ENCODE data around the gene MSRB3. TPM values are rescaled to one million over a fixed set of nuclear protein-coding genes. Genes with fewer than 3 reads are reported as not detected.

MSRB3 gene
- total and polyA plus RNA-seq, 2 experiments from 2014 or later: 16.9 to 19.2 TPM

DNA sequence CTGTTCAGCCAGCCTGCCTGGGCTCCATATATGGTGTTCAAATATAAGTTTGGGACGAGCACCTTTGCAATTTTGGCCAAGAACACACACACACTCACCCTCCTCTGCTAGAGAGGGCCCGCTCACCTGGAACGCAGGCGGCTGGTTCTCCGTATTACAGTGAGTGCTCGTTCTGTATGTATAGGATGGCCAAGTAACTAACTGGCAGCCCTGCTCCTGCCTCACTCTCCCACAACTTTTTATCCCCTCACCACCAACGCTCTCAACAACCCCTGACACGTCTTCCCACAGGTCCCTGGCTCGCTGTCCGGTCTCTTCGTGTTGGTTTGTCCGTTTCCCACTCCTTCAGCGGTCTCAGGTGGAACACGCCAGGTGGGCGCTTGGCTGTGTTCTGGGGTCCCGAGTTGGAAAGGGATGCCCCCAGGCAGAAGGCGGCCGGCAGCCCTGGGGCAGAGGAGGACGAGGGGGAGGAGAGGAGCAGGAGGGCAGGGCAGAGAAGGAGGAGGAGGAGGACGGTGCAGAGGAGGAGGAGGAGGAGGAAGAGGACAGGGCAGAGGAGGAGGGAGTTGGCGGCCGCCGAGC is 398 bp upstream of the MSRB3 start:
- peak; percentile 7 for DNase-seq (ENCODE audit: low spot score)
- peaks cover 19% of the 10 kb centered on the region for H3K27me3 ChIP-seq

DNA sequence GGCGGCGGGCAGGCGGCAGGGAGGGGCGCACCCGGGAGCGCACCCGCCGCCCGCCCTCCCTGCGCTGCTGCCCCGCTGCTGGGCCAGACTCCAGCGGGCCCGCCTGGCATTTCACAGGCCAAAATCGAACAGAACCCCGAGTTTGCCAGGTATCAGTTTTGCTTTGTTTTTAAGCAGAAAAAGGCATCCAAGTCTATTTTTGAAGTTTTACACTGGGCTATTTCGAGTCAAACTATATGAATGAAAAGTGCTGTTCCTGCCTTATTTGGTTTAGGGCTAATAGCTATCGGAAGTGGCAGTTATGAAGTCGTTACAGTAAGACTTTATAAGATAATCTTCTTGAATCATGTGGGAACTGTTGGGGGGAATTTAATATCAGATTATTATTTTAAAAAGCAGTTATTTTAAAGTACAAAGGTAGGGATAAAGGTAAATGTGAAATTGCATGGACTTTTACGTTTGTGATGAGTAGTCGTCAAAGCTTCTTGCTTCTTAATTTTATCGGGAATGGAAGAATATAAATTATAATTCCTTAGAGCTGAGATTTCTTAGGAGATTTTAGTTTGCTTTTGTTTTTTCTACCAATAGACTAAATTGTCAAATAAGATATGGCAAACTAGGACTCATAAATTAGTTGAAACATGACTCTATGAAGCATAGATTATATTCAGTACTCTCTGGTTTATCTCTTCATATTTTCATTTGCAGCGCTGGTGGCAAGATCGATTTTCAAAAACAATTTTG is 1.1 kb downstream of the MSRB3 start:
- peaks cover 19% of the 10 kb centered on the region for H3K27me3 ChIP-seq
- H3K36me3 ChIP-seq (replicated peaks; ENCODE audit: insufficient read depth, low read depth): no peaks in the 10 kb centered on the region
- H3K4me2 ChIP-seq: peak overlapping the region; percentile 97
- H3K4me1 ChIP-seq (ENCODE audit: insufficient read depth): no peaks in the 10 kb centered on the region
- peak overlapping the region; percentile 83 for H3K27ac ChIP-seq
- H3K4me3 ChIP-seq: peak overlapping the region; percentile 62
- H2AFZ ChIP-seq: peak overlapping the region; percentile 93
- H3K9me2 ChIP-seq (replicated peaks; ENCODE audit: insufficient read depth): no peaks in the 10 kb centered on the region
- H3K79me2 ChIP-seq: peaks cover 18% of the 10 kb centered on the region
- TF ChIP-seq, protein P1, sequence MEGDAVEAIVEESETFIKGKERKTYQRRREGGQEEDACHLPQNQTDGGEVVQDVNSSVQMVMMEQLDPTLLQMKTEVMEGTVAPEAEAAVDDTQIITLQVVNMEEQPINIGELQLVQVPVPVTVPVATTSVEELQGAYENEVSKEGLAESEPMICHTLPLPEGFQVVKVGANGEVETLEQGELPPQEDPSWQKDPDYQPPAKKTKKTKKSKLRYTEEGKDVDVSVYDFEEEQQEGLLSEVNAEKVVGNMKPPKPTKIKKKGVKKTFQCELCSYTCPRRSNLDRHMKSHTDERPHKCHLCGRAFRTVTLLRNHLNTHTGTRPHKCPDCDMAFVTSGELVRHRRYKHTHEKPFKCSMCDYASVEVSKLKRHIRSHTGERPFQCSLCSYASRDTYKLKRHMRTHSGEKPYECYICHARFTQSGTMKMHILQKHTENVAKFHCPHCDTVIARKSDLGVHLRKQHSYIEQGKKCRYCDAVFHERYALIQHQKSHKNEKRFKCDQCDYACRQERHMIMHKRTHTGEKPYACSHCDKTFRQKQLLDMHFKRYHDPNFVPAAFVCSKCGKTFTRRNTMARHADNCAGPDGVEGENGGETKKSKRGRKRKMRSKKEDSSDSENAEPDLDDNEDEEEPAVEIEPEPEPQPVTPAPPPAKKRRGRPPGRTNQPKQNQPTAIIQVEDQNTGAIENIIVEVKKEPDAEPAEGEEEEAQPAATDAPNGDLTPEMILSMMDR (IDR thresholded peaks at IDR 0.05; ENCODE audit: poor library complexity): no peak
- peak; percentile 75 for TF ChIP-seq EZH2 (IDR thresholded peaks at IDR 0.05; ENCODE audit: borderline replicate concordance)
- no peak for DNase-seq (ENCODE audit: low spot score)
- 29% methylated on average over 10 of the region's 23 CpGs for WGBS (ENCODE audit: low lambda C conversion rate, missing lambda C conversion rate)
- no peaks in the 10 kb centered on the region for H3K9me3 ChIP-seq (ENCODE audit: low read depth)
- H4K20me1 ChIP-seq (ENCODE audit: insufficient read depth, poor library complexity, severe bottlenecking): no peaks in the 10 kb centered on the region

More for the DNA sequence above, 398 bp upstream of the MSRB3 start:
- TF ChIP-seq EZH2phosphoT487 (IDR thresholded peaks at IDR 0.05; ENCODE audit: low read depth, severe bottlenecking, unreplicated experiment) (no peak), EZH2 (IDR thresholded peaks at IDR 0.05; ENCODE audit: borderline replicate concordance) (no peak)
- TF ChIP-seq, protein P1 (IDR thresholded peaks at IDR 0.05; ENCODE audit: poor library complexity): no peak
- Histone ChIP-seq H3K4me2 (peak overlapping the region; percentile 97), H3K4me1 (ENCODE audit: insufficient read depth) (no peaks in the 10 kb centered on the region), H2AFZ (peak overlapping the region; percentile 93), H4K20me1 (ENCODE audit: insufficient read depth, poor library complexity, severe bottlenecking) (no peaks in the 10 kb centered on the region), H3K36me3 (replicated peaks; ENCODE audit: insufficient read depth, low read depth) (no peaks in the 10 kb centered on the region), H3K4me3 (peak overlapping the region; percentile 62), H3K79me2 (peaks cover 12% of the 10 kb centered on the region), H3K9me2 (replicated peaks; ENCODE audit: insufficient read depth) (no peaks in the 10 kb centered on the region), H3K9me3 (ENCODE audit: low read depth) (no peaks in the 10 kb centered on the region), H3K27ac (peak overlapping the region; percentile 66)
- 12% methylated on average over 18 of the region's 23 CpGs for WGBS (ENCODE audit: low lambda C conversion rate, missing lambda C conversion rate)

DNA sequence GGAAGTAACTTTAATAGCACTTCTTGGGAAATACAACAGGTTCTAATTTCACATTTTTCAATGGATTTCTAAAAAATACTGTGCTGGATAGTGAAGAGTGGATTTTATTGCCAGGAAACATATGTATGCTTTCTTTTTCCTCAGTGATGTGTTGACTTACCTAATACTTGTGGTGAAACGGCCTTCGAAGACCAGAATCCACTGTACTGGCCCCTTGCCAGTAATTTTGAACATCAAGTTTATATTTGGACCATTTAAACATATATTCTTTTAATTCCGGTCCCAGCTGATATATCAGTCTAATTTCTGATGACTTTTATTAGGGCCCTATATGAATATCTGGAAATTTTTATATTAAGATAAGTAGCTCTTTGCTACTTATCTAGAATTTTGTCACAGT is 1.8 kb downstream of the MSRB3 start:
- 57% methylated on average over 3 of the region's 3 CpGs for WGBS (ENCODE audit: low lambda C conversion rate, missing lambda C conversion rate)
- Histone ChIP-seq H3K27me3 (peaks cover 19% of the 10 kb centered on the region), H3K4me2 (peak overlapping the region; percentile 97), H3K79me2 (peaks cover 18% of the 10 kb centered on the region), H3K9me2 (replicated peaks; ENCODE audit: insufficient read depth) (no peaks in the 10 kb centered on the region), H3K27ac (no peak overlapping the region), H4K20me1 (ENCODE audit: insufficient read depth, poor library complexity, severe bottlenecking) (no peaks in the 10 kb centered on the region), H3K4me3 (no peak overlapping the region), H3K9me3 (ENCODE audit: low read depth) (no peaks in the 10 kb centered on the region), H3K4me1 (ENCODE audit: insufficient read depth) (no peaks in the 10 kb centered on the region), H2AFZ (no peak overlapping the region), H3K36me3 (replicated peaks; ENCODE audit: insufficient read depth, low read depth) (no peaks in the 10 kb centered on the region)
- TF ChIP-seq, protein P1 (IDR thresholded peaks at IDR 0.05; ENCODE audit: poor library complexity): no peak
- TF ChIP-seq EZH2phosphoT487 (IDR thresholded peaks at IDR 0.05; ENCODE audit: low read depth, severe bottlenecking, unreplicated experiment) (no peak), EZH2 (IDR thresholded peaks at IDR 0.05; ENCODE audit: borderline replicate concordance) (no peak)
- DNase-seq (ENCODE audit: low spot score): no peak

Data from hepatocyte (in vitro differentiated cells).